ENCODE measurements around the gene ABCC9.
A peak's percentile ranks its signal among the peaks of the same experiment; 100 is the strongest.

Gene ABCC9

DNA sequence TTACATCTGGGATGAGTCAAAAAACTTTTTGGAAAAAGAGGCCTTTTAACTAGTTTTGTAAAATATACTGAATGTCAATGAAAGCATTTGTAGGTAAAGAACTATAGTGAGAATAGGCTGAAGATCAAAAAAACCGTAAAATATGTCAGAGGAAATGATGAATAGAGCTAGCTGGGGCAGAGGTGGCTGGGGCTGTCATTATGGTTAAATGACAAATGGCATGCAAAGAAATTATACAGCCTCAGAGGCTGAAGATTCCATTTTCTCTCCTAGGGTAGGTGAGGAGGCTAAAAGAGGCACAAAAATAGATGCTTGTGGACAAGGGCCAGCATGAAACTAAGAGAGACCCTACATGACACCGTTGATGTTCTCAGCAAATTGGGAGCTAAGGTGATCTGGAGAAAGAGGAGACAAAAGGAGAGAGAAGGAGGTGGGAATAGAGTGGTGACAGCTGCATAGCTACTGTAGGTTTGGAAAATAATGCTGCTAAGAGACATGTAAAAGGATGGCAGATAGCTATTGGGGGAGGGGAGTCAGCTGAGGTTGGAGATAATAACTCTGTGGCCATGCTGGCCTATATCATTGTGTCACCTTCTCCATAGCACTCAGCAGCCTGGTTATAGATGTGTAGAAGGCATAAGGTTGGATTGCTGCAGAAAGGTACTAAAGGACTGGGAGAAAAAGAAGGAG, 63.8 kb downstream of the ABCC9 start:
- DNase-seq (ENCODE audit: low read depth in 2 of 2) = no peak

DNA sequence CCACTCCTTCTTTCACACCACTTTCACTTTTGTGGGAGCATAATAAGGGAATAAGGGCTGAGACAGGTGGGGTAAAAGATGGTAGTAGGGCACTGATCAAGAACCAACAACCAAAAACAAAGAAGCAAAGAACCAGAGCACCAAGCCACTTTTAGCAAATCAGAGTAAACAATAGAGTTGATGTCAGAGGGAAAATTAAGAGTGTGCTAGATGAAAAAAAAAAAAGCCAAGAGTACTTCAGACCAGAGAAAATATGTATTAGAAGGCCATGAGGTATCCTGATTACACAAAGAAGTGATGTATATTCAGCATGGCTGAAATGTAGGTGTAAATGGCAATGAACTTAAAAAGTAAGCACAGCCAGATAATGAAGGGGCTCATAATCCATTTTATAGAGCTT, 75.4 kb downstream of the ABCC9 start:
- no peak for DNase-seq (ENCODE audit: low read depth in 2 of 2)

DNA sequence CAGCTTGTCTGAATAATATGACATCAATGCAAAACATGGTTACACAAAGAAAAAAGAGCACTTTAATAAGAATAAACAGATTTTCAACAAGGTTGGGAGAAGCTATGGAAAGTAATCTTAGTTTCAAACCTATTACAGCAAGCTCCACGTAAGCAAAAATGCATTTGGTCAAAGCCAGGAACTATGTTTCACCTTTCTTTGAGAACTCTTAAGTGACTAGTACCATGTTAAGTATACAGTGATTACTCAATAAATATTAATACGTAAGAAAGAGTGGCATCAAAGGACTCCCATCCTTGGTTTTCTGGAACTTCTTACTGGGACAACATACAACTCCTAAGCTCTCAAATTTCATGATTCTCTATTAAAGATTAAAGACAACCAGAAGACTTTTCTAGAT, 80.7 kb downstream of the ABCC9 start:
- no peak for DNase-seq (ENCODE audit: low read depth in 2 of 2)

DNA sequence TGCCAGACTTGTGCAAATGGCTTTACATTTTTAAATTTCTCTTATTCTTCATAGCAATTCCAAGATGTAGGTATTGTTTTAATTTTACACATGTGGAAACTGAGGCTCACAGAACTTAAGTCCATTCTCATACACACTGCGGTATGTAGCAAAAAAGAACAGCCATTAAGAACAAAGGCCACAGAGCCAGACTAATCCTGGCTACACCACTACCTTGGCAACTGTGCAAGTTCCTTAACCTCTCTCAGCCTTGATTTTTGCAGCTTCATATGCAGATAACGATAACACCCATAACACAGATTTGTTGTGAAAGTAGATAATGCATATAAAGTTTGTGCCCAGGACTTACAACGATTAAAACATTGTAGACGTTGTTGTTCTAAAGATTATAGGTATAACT, 81.1 kb downstream of the ABCC9 start:
- no peak for DNase-seq (ENCODE audit: low read depth in 2 of 2)

DNA sequence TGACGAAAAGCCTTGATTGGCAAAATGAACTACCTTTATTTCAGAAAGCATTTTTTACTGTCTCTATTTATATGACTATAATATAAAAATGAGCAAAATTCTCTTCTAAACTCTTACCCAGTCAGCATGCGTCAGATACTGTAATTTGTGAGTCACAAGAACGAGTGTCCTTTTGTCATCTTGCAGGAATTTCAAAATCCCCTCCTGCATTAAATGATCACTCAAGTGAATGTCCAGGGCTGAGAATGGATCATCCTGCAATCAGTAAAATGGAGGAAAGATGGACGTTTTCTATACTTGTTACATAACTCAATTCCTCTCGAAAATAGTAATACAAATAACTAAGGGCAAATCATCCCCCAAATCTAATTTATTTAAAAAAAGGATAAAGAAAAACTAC, 89.0 kb downstream of the ABCC9 start:
- DNase-seq (ENCODE audit: low read depth in 2 of 2) = peak in 1 of 2 experiments; percentile 26

DNA sequence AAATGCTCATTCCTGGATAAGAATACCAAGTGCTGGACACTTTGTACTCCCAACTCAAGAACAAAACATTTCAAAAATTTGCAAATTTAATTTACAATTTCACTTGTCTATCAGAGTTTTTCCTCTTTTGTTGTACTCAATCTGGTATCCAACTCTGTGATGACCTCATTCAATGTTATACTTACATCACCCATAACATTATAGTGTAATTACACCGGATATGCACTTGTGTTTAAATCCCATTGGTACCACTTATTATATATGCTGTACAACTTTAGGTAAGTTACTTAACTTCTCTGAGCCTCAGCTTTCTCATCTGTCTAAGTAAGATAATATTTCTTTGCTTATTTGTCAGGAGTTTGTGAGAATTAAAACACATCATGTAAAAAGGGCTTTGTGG, 90.1 kb downstream of the ABCC9 start:
- DNase-seq (ENCODE audit: low read depth in 2 of 2) = no peak

DNA sequence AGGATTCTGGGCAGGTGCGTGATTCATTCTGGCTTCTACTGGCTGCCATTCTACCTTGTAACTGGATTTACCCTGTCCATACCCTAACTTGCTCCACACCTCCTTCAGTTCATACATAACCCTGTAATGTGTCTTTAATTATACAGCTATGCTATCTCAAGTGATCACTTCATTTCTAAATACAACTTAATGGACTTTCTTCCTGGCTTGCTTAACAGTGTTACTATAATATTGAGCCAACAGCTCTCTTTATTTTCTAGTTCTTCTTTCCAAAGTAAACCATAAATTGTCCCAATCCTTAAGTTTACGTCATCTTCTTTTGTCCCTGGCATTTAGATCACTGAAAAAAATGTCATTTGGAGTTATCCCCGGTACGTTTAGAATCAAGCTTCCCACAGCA, 90.8 kb downstream of the ABCC9 start:
- no peak for DNase-seq (ENCODE audit: low read depth in 2 of 2)

DNA sequence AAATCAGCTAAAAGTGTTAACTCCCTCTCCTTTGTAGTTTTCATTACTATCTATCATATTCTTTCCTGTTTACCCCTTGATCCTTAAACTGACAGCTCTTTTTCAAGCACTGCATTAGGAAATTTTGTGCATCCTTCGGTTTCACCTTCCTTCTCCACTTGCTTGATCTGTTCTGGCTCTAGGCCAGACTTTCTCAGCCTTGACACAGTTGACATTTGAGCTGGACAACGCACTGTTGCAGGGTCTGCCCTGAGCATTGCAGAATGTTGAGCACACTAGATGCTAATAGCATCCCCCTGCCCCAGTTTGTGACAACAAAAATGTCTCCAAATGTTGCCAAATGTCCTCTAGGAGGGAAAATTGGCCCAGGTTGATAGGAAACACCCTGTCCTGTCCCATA, 91.3 kb downstream of the ABCC9 start:
- no peak for DNase-seq (ENCODE audit: low read depth in 2 of 2)

DNA sequence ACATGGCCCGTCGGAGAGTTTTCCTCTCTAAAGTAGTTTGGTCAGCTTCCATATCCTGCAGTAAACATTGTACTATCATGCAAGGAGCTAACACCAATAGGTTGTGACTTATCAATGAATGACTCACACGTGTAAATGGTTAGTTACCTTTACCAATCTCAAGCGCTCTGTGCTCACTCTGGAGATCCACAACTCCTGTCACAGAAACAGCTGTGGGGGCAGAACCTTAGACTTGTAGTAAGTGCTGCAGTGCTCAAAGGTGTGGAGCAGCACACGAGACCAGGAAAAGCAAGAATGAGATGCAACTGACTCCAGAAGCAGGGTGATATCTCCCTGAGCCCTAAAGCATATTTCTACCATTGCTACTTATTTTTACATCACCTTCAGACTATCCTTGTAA, 93.0 kb downstream of the ABCC9 start:
- DNase-seq (ENCODE audit: low read depth in 2 of 2) = no peak

DNA sequence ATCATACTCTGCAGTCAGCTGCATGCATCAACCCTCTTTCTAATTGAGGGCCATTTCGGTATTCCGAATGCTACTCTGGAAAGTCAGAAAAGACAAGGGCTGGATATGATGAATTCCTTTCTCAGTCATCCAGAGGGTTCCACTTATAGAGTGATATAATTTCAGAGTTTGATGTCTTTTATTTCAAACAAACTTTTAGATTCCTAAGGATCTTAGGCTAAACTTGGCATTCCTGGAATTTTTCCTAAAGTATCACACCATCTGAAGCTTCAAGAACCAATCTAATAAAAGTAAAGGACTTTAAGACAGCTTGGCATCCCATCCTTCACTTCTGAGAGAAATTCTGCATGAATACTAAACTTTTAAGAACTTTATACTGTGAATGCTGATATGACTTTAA, 97.4 kb downstream of the ABCC9 start:
- no peak for DNase-seq (ENCODE audit: low read depth in 2 of 2)

DNA sequence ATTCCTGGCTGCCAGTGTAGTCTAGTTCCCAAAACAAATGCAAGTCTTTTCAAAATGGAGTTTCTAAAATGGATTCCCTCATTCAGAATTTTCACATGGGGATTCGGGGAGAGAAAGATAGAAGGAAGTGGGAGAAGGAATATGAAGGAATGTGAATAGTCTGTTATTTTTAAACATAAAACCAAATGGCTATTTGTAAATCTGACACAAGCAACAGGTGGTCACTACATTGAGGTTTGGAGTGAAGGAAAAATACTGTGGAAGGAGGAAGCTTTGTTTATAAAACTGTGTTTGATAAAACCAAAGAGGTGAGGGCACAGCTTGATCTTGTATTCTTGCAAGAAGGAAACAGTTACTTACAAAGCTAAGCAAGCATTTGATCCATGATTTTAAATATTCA, 101.5 kb downstream of the ABCC9 start:
- no peak for DNase-seq (ENCODE audit: low read depth in 2 of 2)

DNA sequence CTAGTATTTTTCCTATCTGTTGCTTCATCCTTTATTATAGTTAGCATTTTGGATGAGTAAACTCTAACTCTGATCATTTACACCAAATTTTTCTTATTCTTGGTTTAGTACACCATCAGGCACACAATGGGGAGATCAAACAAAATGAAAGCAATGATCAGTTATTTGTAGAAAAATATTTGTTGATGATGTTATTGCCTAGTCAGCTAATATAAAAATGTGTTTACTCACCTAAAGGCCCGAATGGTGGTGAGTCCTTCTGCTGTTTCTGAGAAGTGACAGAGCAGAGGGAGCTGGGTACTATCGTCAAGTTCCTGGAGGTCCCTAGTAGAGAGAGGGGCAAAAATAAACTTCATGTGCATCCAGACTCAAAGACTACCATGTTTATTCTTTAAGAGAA, 103.4 kb downstream of the ABCC9 start:
- DNase-seq (ENCODE audit: low read depth in 2 of 2) = no peak

DNA sequence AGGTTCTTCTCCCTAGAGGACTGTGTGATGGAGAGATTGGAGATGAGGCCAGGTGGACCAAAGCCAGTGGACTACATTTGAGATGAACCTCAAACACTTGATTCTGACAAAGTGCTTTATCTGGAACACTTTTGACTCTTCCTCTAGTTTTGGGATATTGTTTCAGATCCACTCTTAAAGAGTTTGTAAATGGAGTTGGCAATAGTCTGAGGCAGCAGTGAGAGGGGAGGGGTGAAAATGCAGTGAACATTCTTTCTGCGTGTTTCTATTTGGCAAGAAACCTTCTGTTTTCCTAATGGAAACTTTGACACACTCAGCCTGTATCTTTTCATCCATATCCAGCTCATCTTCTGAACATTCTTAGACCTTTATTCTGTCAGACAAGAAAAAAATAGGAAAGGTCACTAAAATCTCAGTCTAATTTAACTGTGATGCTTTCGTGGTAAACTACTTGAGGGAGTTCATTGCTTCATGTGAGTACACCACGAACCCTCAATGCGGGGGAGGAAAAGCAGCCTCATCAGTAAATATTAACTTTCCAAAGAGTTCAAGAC, 109.4 kb downstream of the ABCC9 start:
- no peak for DNase-seq (ENCODE audit: low read depth in 2 of 2)

DNA sequence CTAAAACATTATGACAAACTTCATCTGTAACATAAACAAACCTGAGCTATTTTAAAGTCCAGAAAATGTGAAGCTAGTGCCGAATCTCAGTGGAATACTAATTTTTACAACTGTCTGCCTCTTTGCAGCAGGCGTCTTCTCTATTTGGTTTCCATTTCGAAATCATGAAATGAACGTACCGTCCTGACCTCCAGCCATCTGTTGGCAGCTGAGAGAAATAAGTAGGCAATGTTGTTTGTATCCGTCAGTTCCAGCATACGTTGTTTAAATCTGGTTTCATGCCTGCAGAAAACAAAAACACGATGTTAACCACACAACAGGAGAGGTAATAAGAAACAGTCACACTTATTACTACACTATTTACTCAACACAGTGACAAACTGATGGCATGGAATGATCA, 112.4 kb downstream of the ABCC9 start:
- DNase-seq (ENCODE audit: low read depth in 2 of 2) = no peak

DNA sequence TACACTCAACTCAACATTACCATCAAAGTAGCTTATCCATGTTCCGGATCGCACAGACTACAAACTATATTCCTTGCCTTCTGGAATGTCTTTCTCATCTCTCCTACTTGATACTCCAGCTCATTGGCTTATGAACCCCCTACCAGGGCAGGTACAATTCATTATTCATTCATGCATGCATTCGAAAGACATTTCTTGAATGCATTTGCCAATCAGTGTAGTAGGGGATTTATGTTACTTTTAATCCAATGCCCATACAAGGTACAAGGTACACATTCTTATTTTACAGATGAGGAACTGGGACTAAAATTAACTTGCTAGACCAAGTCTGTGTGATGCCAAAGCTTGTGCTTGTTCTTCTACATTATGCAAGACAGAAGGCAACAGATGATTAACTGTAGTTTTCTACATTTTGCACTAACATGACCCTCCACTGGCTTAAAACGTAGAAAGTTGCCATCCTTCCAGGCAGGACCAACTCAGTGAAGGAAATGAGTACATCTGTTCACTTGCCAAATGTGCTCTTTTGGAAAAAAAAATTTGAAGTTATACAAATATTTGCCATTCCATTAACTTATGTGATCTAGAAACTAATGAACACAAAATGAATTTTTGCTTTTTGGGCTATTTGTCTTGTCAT, 113.0 kb downstream of the ABCC9 start:
- no peak for DNase-seq (ENCODE audit: low read depth in 2 of 2)

DNA sequence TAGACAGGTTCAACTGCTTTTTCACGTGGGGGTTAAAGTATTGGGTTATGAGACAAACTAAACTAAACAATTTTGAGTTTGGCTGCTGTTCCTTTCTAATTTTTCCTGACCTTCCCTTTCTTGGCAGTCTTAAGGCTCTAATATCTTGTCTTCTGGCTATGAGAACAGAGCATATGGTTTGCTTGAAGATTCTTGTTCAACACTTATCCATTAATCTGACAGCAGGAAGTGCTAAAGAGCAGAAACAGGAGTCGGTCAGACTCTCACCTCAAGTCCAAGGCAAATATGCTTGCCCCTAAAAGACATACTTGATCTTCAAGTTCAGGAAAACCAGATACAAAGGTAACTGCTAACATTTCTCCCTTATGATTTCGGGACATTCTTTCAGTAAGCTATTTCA, 114.1 kb downstream of the ABCC9 start:
- no peak for DNase-seq (ENCODE audit: low read depth in 2 of 2)

DNA sequence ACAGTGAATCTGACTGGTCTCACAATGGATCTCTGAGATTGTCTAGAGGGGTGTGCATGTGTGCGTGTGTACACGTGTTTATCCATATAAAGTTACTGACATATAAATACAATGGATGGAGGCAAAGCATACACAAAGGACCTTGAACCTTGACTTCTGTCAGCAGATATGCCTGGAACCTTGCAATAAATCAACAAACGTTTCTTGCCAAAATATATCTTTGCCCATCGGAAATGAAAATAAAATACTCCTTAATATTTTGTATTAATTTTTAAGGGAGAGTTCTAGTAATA, 114.7 kb downstream of the ABCC9 start:
- no peak for DNase-seq (ENCODE audit: low read depth in 2 of 2)

DNA sequence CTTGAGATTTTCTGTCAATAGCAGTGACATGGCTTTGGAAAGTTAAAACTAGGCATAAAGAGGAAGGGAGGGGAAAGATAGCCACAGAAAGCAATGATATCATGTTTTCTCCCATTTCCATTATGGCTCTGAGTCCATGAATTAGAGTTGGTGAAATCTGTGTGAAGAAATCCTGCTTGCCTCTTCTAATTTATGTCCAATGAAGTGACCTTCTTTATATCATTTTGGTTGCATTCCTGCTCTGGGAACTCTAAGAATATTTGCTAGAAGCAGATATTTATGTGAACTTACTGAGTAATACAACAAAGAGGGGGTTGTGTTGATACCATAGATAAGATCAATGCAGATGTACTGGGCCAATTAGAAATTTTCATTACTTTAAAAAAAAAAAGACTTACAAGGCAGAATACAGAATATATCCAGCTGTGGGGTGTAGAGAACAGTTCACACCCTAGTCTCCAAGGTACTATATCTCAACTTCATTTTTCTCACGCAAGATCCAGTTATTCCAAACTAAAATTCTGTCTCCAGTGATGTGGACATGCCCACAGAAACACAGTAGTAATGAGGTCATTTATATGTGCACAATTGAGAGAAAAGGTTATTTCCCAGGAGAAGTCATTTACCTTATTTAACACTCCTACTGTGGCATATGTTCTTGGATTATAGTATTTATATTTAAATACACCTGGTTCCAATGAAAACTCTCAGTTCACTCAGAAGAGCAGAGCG, 115.2 kb downstream of the ABCC9 start:
- DNase-seq (ENCODE audit: low read depth in 2 of 2) = no peak

DNA sequence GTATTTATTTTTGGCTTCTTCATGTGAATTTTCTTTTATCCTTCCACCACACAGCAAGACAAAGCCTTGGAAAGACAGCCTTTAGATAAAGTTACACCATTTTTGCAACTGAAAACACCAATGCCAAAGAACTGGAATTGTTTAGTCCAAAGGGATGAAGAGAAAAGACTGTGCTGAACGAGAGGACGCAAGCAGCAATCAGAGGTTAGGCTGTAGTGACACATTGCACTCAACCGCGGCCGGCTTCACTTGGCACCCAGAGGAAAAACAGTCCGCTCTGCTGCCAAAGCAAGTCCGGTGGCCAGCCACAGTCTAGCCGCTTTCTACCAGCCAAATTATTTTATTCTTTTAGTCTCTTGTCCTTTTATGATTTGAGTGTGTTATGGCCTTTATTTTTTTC, 117.6 kb downstream of the ABCC9 start:
- DNase-seq (ENCODE audit: low read depth in 2 of 2) = no peak

DNA sequence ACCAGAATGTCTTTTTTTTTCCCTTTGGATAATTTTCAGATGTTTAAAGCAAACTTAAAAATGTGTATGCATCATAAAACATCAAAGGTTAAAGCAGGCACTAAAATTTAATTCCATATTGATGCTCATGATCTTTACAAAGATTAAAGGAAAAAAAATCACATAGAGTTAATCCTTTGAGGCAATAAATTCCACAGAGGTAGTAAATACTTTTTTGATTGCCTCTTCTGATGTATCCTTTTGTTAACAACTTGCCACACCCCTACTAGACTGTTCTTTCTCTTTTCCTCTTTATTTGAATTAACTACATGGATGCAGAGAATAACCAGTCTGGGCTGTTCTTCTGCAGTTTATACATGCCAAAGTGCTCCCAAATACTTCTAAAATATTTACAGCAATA, 121.5 kb downstream of the ABCC9 start:
- no peak for DNase-seq (ENCODE audit: low read depth in 2 of 2)

DNA sequence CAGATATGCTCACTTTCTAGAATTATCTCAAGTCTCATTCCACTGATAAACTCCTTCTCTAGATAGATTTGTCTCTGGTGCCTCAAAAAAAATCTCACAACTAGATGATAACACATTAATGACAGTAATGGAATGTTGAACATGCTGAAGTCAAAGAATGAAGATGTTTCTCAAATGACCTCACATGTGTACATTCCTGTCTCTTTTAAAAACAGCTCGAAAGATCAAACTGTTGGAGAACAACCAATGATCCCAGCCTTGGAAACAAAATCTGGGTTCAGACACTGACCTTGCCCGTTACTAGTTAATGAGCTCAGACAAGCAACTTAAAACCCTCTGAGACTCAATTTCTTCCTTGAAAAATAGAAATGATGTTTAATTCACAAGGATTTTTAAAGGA, 122.0 kb downstream of the ABCC9 start:
- peak in 1 of 2 experiments; percentile 47 for DNase-seq (ENCODE audit: low read depth in 2 of 2)

DNA sequence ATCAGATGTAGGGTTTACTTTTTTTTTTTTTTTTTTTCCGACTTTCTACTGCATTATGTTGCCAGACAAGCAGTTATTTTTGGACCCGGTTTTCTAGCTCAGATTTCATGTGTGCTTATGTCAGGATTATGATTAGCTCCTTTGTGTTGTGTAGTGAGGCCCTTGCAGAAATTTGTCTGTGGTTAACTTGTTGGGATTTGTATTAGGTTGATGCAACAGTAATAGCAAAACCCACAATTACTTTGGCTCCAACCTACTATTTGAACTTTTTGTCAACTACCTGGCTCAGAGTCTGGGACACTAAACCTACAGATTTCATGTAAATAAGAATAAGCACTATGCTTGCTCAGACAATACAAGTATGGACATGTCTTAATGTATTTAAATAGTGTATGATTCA, 122.6 kb downstream of the ABCC9 start:
- no peak for DNase-seq (ENCODE audit: low read depth in 2 of 2)
